H1 (cell line): Measurements from ENCODE around the gene LY86. TPM values are rescaled to one million over a fixed set of nuclear protein-coding genes. Genes with fewer than 3 reads are reported as not detected.

ENCODE experiments used
- CTCF ChIA-PET: fragments of 300-600 bp; sonication (Branson Sonifier 250); formaldehyde crosslinking; loops from one replicate; lab custom pipeline; 2021; ENCODE audit not compliant: partially characterized antibody; lab: Charles Lee
- POLR2A ChIA-PET: fragments of 300-600 bp; sonication (Branson Sonifier 250); formaldehyde crosslinking; loops from one replicate; lab custom pipeline; 2021; ENCODE audit warnings: inconsistent platforms; ENCODE audit not compliant: partially characterized antibody; lab: Charles Lee
- DNase-seq, 2 experiments: peaks; one replicate each; pipeline versions ENCODE4 v3.0.0 to v3.0.0-alpha.2; 2010 to 2022; ENCODE audit warnings: low spot score in 2 of 2, low read depth in 1 of 2, mixed read lengths in 1 of 2
- FAIRE-seq: peaks from 2 replicates; lab custom pipeline; 2011; peaks lifted over from hg19 to GRCh38; lab: Jason Lieb, UNC
- H2AFZ ChIP-seq: 2 replicates; pipeline ENCODE4 v1.8.1; 2012; ENCODE audit warnings: low read length, inconsistent platforms
- H2AK5ac ChIP-seq: 2 replicates; pipeline ENCODE4 v1.6.1; 2013; ENCODE audit warnings: low read depth, low read length
- H2BK120ac ChIP-seq: replicated peaks from 2 replicates; pipeline ENCODE3; 2013; ENCODE audit warnings: low read depth, low read length, inconsistent platforms
- H2BK12ac ChIP-seq: 2 replicates; pipeline ENCODE4 v1.6.1; 2013; ENCODE audit warnings: low read depth, low read length
- H2BK15ac ChIP-seq: 2 replicates; pipeline ENCODE4 v1.6.1; 2013; ENCODE audit warnings: low read length
- H2BK20ac ChIP-seq: 2 replicates; pipeline ENCODE4 v1.6.1; 2013; ENCODE audit warnings: low read length
- H2BK5ac ChIP-seq: 2 replicates; pipeline ENCODE4 v1.6.1; 2013; ENCODE audit warnings: low read depth, low read length
- H3K14ac ChIP-seq: 2 replicates; pipeline ENCODE4 v1.6.1; 2013; ENCODE audit warnings: inconsistent platforms; ENCODE audit not compliant: insufficient read length
- H3K18ac ChIP-seq: 2 replicates; pipeline ENCODE4 v1.6.1; 2013; ENCODE audit warnings: low read length; ENCODE audit errors: extremely low read depth
- H3K23ac ChIP-seq: 2 replicates; pipeline ENCODE4 v1.6.1; 2013; ENCODE audit warnings: inconsistent platforms; ENCODE audit not compliant: insufficient read length
- H3K23me2 ChIP-seq: 2 replicates; pipeline ENCODE4 v1.6.1; 2013; ENCODE audit warnings: low read depth, low read length
- H3K27ac ChIP-seq: 2 replicates; pipeline ENCODE4 v1.6.1; 2011; ENCODE audit warnings: low read depth, low read length, inconsistent platforms
- H3K27me3 ChIP-seq, 4 experiments: replicated peaks in 1 of 4; 1 replicate in 1 of 4; 2 replicates in 3 of 4; pipeline versions ENCODE4 v1.6.1 to v1.8.1; 2011 to 2013; ENCODE audit warnings: low read length in 3 of 4, mild to moderate bottlenecking in 3 of 4, inconsistent platforms in 2 of 4, mixed read lengths in 2 of 4, moderate library complexity in 1 of 4; ENCODE audit not compliant: control insufficient read depth in 3 of 4, insufficient read depth in 3 of 4; ENCODE audit errors: extremely low read depth in 1 of 4
- H3K36me3 ChIP-seq, 4 experiments: 2 replicates each; pipeline versions ENCODE4 v1.6.1 to v1.8.1; 2011 to 2013; ENCODE audit warnings: mild to moderate bottlenecking in 4 of 4, low read length in 3 of 4, moderate library complexity in 2 of 4, control low read depth in 1 of 4, inconsistent platforms in 1 of 4; ENCODE audit not compliant: insufficient read depth in 4 of 4, control insufficient read depth in 2 of 4
- H3K4ac ChIP-seq: replicated peaks from 2 replicates; pipeline ENCODE3; 2013; ENCODE audit warnings: low read length, low read depth, mixed read lengths, inconsistent platforms; ENCODE audit not compliant: insufficient read length
- H3K4me1 ChIP-seq, 4 experiments: replicated peaks in 1 of 4; 1 replicate in 1 of 4; 2 replicates in 3 of 4; pipeline versions ENCODE4 v1.6.1 to v1.8.1; 2011 to 2013; ENCODE audit warnings: low read length in 3 of 4, inconsistent platforms in 2 of 4, mixed read lengths in 1 of 4; ENCODE audit not compliant: insufficient read depth in 4 of 4, control insufficient read depth in 3 of 4
- H3K4me2 ChIP-seq, 2 experiments: 2 replicates each; pipeline versions ENCODE4 v1.6.1 to v1.8.1; 2011 to 2013; ENCODE audit warnings: low read depth in 2 of 2, low read length in 2 of 2, control low read depth in 1 of 2, inconsistent platforms in 1 of 2, mild to moderate bottlenecking in 1 of 2; ENCODE audit not compliant: insufficient read depth in 1 of 2
- H3K4me3 ChIP-seq, 4 experiments: fragments of 200-600, 300-600 bp in 1 of 4; sonication (generic), shearing (Covaris generic), sonication (Bioruptor Twin) in 1 of 4; 2 replicates each; pipeline versions ENCODE4 v1.5.1 to v1.8.1; 2011 to 2016; ENCODE audit warnings: low read length in 4 of 4, low read depth in 3 of 4, control low read depth in 2 of 4, inconsistent platforms in 2 of 4, mild to moderate bottlenecking in 2 of 4, mixed read lengths in 1 of 4, moderate library complexity in 1 of 4; ENCODE audit not compliant: insufficient read depth in 2 of 4; ENCODE audit errors: extremely low read depth in 1 of 4
- H3K56ac ChIP-seq: replicated peaks from 2 replicates; pipeline ENCODE3; 2013; ENCODE audit warnings: low read depth, mild to moderate bottlenecking, mixed read lengths, low read length, inconsistent platforms; ENCODE audit not compliant: insufficient read length
- H3K79me1 ChIP-seq: 2 replicates; pipeline ENCODE4 v1.6.1; 2013; ENCODE audit warnings: low read depth, low read length, control low read depth
- H3K79me2 ChIP-seq, 2 experiments: 2 replicates each; pipeline versions ENCODE4 v1.6.1 to v1.8.1; 2012 to 2013; ENCODE audit warnings: low read length in 2 of 2, mild to moderate bottlenecking in 2 of 2, inconsistent platforms in 1 of 2; ENCODE audit not compliant: insufficient read depth in 2 of 2, control insufficient read depth in 1 of 2
- H3K9ac ChIP-seq, 4 experiments: replicated peaks in 1 of 4; 1 replicate in 1 of 4; 2 replicates in 3 of 4; pipeline versions ENCODE4 v1.6.1 to v1.8.1; 2011 to 2013; ENCODE audit warnings: low read depth in 3 of 4, low read length in 3 of 4, control low read depth in 2 of 4, mild to moderate bottlenecking in 2 of 4, moderate library complexity in 2 of 4, inconsistent platforms in 1 of 4; ENCODE audit errors: extremely low read depth in 1 of 4
- H3K9me3 ChIP-seq, 2 experiments: 2 replicates each; pipeline versions ENCODE4 v1.6.1 to v1.8.1; 2012 to 2013; ENCODE audit warnings: mild to moderate bottlenecking in 2 of 2, moderate library complexity in 2 of 2, control low read depth in 1 of 2, inconsistent platforms in 1 of 2, low read depth in 1 of 2, low read length in 1 of 2, mixed read lengths in 1 of 2; ENCODE audit not compliant: insufficient read depth in 2 of 2
- H4K20me1 ChIP-seq, 2 experiments: replicated peaks in 1 of 2; 2 replicates each; pipeline versions ENCODE3 to v1.8.1; 2011 to 2013; ENCODE audit warnings: inconsistent platforms in 2 of 2, low read length in 2 of 2, mild to moderate bottlenecking in 1 of 2; ENCODE audit not compliant: insufficient read depth in 2 of 2, control insufficient read depth in 1 of 2
- H4K5ac ChIP-seq: 2 replicates; pipeline ENCODE4 v1.6.1; 2013; ENCODE audit warnings: low read length, low read depth, mixed read lengths, inconsistent platforms; ENCODE audit not compliant: insufficient read length
- H4K8ac ChIP-seq: 2 replicates; pipeline ENCODE4 v1.8.0; 2013; ENCODE audit warnings: mild to moderate bottlenecking, moderate library complexity, low read length, inconsistent platforms; ENCODE audit not compliant: insufficient read depth; ENCODE audit errors: extremely low read depth
- H4K91ac ChIP-seq: replicated peaks from 2 replicates; pipeline ENCODE3; 2013; ENCODE audit warnings: low read length, mixed read lengths, inconsistent platforms; ENCODE audit not compliant: insufficient read length
- ATF2 ChIP-seq: IDR thresholded peaks from 2 replicates; pipeline ENCODE4 v1.6.1; 2012; ENCODE audit warnings: low read length, inconsistent platforms
- CREB1 ChIP-seq: IDR thresholded peaks from 2 replicates; pipeline ENCODE4 v1.6.1; 2012; ENCODE audit warnings: inconsistent platforms
- EZH2 ChIP-seq: fragments of 200-600 bp; sonication (generic); IDR thresholded peaks from 2 replicates; pipeline ENCODE4 v1.7.1; 2012; ENCODE audit warnings: low read depth, mild to moderate bottlenecking, moderate library complexity, low read length, inconsistent platforms; ENCODE audit not compliant: severe bottlenecking
- GABPA ChIP-seq: IDR thresholded peaks from 2 replicates; pipeline ENCODE4 v1.6.1; 2011; ENCODE audit warnings: mild to moderate bottlenecking, low read length, moderate library complexity, borderline replicate concordance; ENCODE audit not compliant: insufficient read depth
- JUN ChIP-seq: IDR thresholded peaks from 2 replicates; pipeline ENCODE4 v1.6.1; 2011; ENCODE audit warnings: low read depth, mild to moderate bottlenecking, improper control_type of control experiment, low read length
- NRF1 ChIP-seq: IDR thresholded peaks from 2 replicates; pipeline ENCODE4 v1.6.1; 2011; ENCODE audit warnings: mild to moderate bottlenecking, low read depth, low read length, improper control_type of control experiment
- RBBP5 ChIP-seq: IDR thresholded peaks from 2 replicates; pipeline ENCODE4 v1.7.1; 2012; ENCODE audit warnings: low read depth, mild to moderate bottlenecking, inconsistent platforms, low read length, moderate library complexity, borderline replicate concordance
- SIRT6 ChIP-seq: IDR thresholded peaks from one replicate; pipeline ENCODE4 v1.7.1; 2012; ENCODE audit warnings: low read length, inconsistent platforms
- SP2 ChIP-seq: IDR thresholded peaks from 2 replicates; pipeline ENCODE4 v1.6.1; 2012; ENCODE audit warnings: mild to moderate bottlenecking, low read length, inconsistent platforms
- TAF7 ChIP-seq: optimal IDR thresholded peaks from 2 replicates; pipeline ENCODE3; 2011; ENCODE audit warnings: low read depth, mild to moderate bottlenecking, inconsistent platforms, low read length, moderate library complexity, borderline replicate concordance
- WGBS, 2 experiments: shearing (Covaris generic) in 1 of 2; methylation state at CpG; one replicate each; pipeline versions ENCODE4 v1.1.6 to v1.1.7; 2013 to 2015; ENCODE audit warnings: low lambda C conversion rate in 2 of 2, mixed read lengths in 2 of 2, inconsistent platforms in 1 of 2, low coverage in 1 of 2, missing lambda C conversion rate in 1 of 2; ENCODE audit not compliant: insufficient replicate concordance in 2 of 2, insufficient coverage in 1 of 2, insufficient read length in 1 of 2; ENCODE audit errors: extremely low coverage in 1 of 2, missing lambda C conversion rate in 1 of 2; 5-methylcytosine and 5-hydroxymethylcytosine counted together
- polyA plus RNA-seq, 7 experiments: library from polyadenylated mRNA; depleted of rRNA in 3 of 7; stranded (reverse) in 5 of 7; unstranded in 2 of 7; fragments of >200 nt in 5 of 7; fragments of 200-250 nt in 2 of 7; gene quantifications; 1 replicate in 5 of 7; 2 replicates in 1 of 7; 4 replicates in 1 of 7; pipeline versions ENCODE4 v1.2.1 to v1.2.3, GENCODE V29; 2011 to 2013; ENCODE audit warnings: missing spikeins in 2 of 7, mixed read lengths in 2 of 7
- total RNA-seq: library from RNA; stranded (reverse); fragmentation: NEBNext Ultra II Directional; extraction: Animal tissue kit (Norgen Biotek cat#: 25700); gene quantifications from 2 replicates; pipeline ENCODE4 v1.2.1, GENCODE V29; 2021

The LY86 gene
- total and polyA plus RNA-seq, 2 of the 8 experiments (the other 6 are each of a cell fraction or from before 2014, with no cell fraction given): not detected

GRCh38 chr6:6565069-6565468 lies 23.5 kb upstream of the LY86 start:
- no peak overlapping the region for H2BK12ac ChIP-seq
- no peaks in the 10 kb centered on the region for H3K4me1 ChIP-seq
- H3K27me3 ChIP-seq: no peaks in the 10 kb centered on the region
- H2BK20ac ChIP-seq: no peak overlapping the region
- H3K4me2 ChIP-seq: no peak overlapping the region
- WGBS, 2 experiments: 85% methylated on average over 4 of the region's 4 CpGs; no CpG with 5 or more reads in 1 of the 2 experiments
- DNase-seq (no peak), FAIRE-seq (no peak)
- peaks cover 4 to 7% of the 10 kb centered on the region in 2 experiments; a peak in 2 of 4 replicates for H3K9me3 ChIP-seq
- CTCF ChIA-PET: no interaction called here
- H2AFZ ChIP-seq: no peak overlapping the region
- no peak overlapping the region for H2BK5ac ChIP-seq
- no peak overlapping the region for H4K8ac ChIP-seq
- H3K4ac ChIP-seq: no peak overlapping the region
- H3K14ac ChIP-seq: no peak overlapping the region
- no peaks in the 10 kb centered on the region for H3K23me2 ChIP-seq
- H2BK15ac ChIP-seq: no peak overlapping the region
- H2AK5ac ChIP-seq: no peak overlapping the region
- H4K91ac ChIP-seq: no peak overlapping the region
- no peak overlapping the region for H3K18ac ChIP-seq
- no peaks in the 10 kb centered on the region for H3K79me2 ChIP-seq
- H2BK120ac ChIP-seq: no peak overlapping the region
- H3K79me1 ChIP-seq: no peaks in the 10 kb centered on the region
- H4K5ac ChIP-seq: no peak overlapping the region
- POLR2A ChIA-PET: no interaction called here
- no peak overlapping the region for H3K56ac ChIP-seq
- H4K20me1 ChIP-seq: no peaks in the 10 kb centered on the region
- H3K23ac ChIP-seq: no peak overlapping the region
- no peak overlapping the region for H3K9ac ChIP-seq
- no peaks in the 10 kb centered on the region for H3K36me3 ChIP-seq
- no peak for TF ChIP-seq CREB1
- TF ChIP-seq NRF1: no peak
- no peak for TF ChIP-seq EZH2
- TF ChIP-seq SP2: no peak
- TF ChIP-seq RBBP5: no peak
- TF ChIP-seq TAF7: no peak
- TF ChIP-seq ATF2: no peak
- no peak for TF ChIP-seq GABPA
- no peak for TF ChIP-seq SIRT6
- TF ChIP-seq JUN: no peak
- TF ChIP-seq, all 59 proteins: peak for 0
- no peak overlapping the region for H3K4me3 ChIP-seq
- no peak overlapping the region for H3K27ac ChIP-seq
